Endothelial cell (in vitro differentiated cells): ENCODE results near the gene GINS1. TPM values are rescaled to one million over a fixed set of nuclear protein-coding genes. Genes with fewer than 3 reads are reported as not detected.

Source experiments
- DNase-seq: peaks from one replicate; pipeline ENCODE4 v3.0.0; 2021; ENCODE audit warnings: low spot score
- H3K27ac Mint-ChIP-seq: one replicate; pipeline ENCODE4 v1.8.0; 2021; ENCODE audit warnings: mixed read lengths, inconsistent platforms; ENCODE audit not compliant: unreplicated experiment
- H3K27me3 Mint-ChIP-seq: one replicate; pipeline ENCODE4 v1.8.0; 2021; ENCODE audit warnings: mild to moderate bottlenecking, moderate library complexity, mixed read lengths, inconsistent platforms; ENCODE audit not compliant: unreplicated experiment
- H3K36me3 Mint-ChIP-seq: one replicate; pipeline ENCODE4 v1.8.0; 2021; ENCODE audit warnings: mild to moderate bottlenecking, low read depth, mixed read lengths, inconsistent platforms; ENCODE audit not compliant: unreplicated experiment
- H3K4me1 Mint-ChIP-seq: one replicate; pipeline ENCODE4 v1.8.0; 2021; ENCODE audit warnings: mild to moderate bottlenecking, mixed read lengths, inconsistent platforms; ENCODE audit not compliant: unreplicated experiment
- H3K4me3 Mint-ChIP-seq: one replicate; pipeline ENCODE4 v1.8.0; 2021; ENCODE audit warnings: mild to moderate bottlenecking, mixed read lengths, inconsistent platforms; ENCODE audit not compliant: unreplicated experiment
- H3K9me3 Mint-ChIP-seq: one replicate; pipeline ENCODE4 v1.8.0; 2021; ENCODE audit warnings: mixed read lengths, inconsistent platforms; ENCODE audit not compliant: unreplicated experiment
- CTCF ChIP-seq: fragments of 200-600 bp; sonication (generic); IDR thresholded peaks from one replicate; pipeline ENCODE4 v1.5.0; 2021; ENCODE audit warnings: antibody characterized with exemption; ENCODE audit not compliant: unreplicated experiment
- total RNA-seq: library from RNA; stranded (reverse); fragmentation: NEBNext Ultra II Directional; extraction: Animal tissue kit (Norgen Biotek cat#: 25700); gene quantifications from one replicate; pipeline ENCODE4 v1.2.1, GENCODE V29; 2021; ENCODE audit not compliant: unreplicated experiment

GINS1 gene
- total RNA-seq, 1 donor from 2014 or later, result 12.3 TPM

GRCh38 chr20:25495189-25495824 is 87.8 kb downstream of the GINS1 start:
- peaks cover 41% of the 10 kb centered on the region for H3K36me3 Mint-ChIP-seq
- DNase-seq, result no peak
- no peak overlapping the region for H3K27ac Mint-ChIP-seq
- H3K9me3 Mint-ChIP-seq, result no peaks in the 10 kb centered on the region
- no peaks in the 10 kb centered on the region for H3K4me1 Mint-ChIP-seq
- no peak overlapping the region for H3K4me3 Mint-ChIP-seq
- H3K27me3 Mint-ChIP-seq, result peaks cover 10% of the 10 kb centered on the region
- TF ChIP-seq CTCF, result no peak

GRCh38 chr20:25496165-25496967 is 88.9 kb downstream of the GINS1 start:
- no peak for TF ChIP-seq CTCF
- no peak for DNase-seq
- Mint-ChIP-seq H3K4me1 (no peaks in the 10 kb centered on the region), H3K4me3 (peak overlapping the region; percentile 59), H3K9me3 (no peaks in the 10 kb centered on the region), H3K27ac (peak overlapping the region; percentile 76), H3K27me3 (peaks cover 13% of the 10 kb centered on the region), H3K36me3 (peaks cover 46% of the 10 kb centered on the region)

GRCh38 chr20:25496968-25497401 is 89.5 kb downstream of the GINS1 start:
- H3K4me1 Mint-ChIP-seq, result no peaks in the 10 kb centered on the region
- no peak overlapping the region for H3K27ac Mint-ChIP-seq
- peaks cover 12% of the 10 kb centered on the region for H3K27me3 Mint-ChIP-seq
- DNase-seq, result no peak
- H3K9me3 Mint-ChIP-seq, result no peaks in the 10 kb centered on the region
- peaks cover 42% of the 10 kb centered on the region for H3K36me3 Mint-ChIP-seq
- no peak for TF ChIP-seq CTCF
- peak overlapping the region; percentile 56 for H3K4me3 Mint-ChIP-seq

GRCh38 chr20:25497586-25498279 is 90.3 kb downstream of the GINS1 start:
- no peak overlapping the region for H3K4me3 Mint-ChIP-seq

More at GRCh38 chr20:25497586-25498279, 90.3 kb downstream of the GINS1 start:
- no peak for DNase-seq
- H3K4me1 Mint-ChIP-seq, result no peaks in the 10 kb centered on the region
- no peaks in the 10 kb centered on the region for H3K9me3 Mint-ChIP-seq
- peaks cover 19% of the 10 kb centered on the region for H3K27me3 Mint-ChIP-seq
- no peak overlapping the region for H3K27ac Mint-ChIP-seq
- TF ChIP-seq CTCF, result no peak
- peaks cover 47% of the 10 kb centered on the region for H3K36me3 Mint-ChIP-seq

Other genes starting within 250 kb of the GINS1 start
- 43.0 TPM for gene ENTPD6, start 212.0 kb upstream of the GINS1 start, total RNA-seq
- gene PYGB, start 159.6 kb upstream of the GINS1 start, total RNA-seq, result 57.9 TPM
- gene ABHD12, start 16.8 kb upstream of the GINS1 start, total RNA-seq, result 28.0 TPM
- 95.5 TPM for gene NINL, start 177.9 kb downstream of the GINS1 start, total RNA-seq
- 6.8 TPM for gene NANP, start 216.3 kb downstream of the GINS1 start, total RNA-seq